GM19395 (cell line): Measurements from ENCODE around the gene ANO7.

Experiments used
- ATAC-seq: cut with Tn5 transposase; IDR thresholded peaks from one replicate; pipeline ENCODE4 v1.9.1; 2021; ENCODE audit warnings: mild to moderate bottlenecking, moderate library complexity; ENCODE audit not compliant: unreplicated experiment

ANO7 gene

GRCh38 chr2:241242306-241242705 lies 53.8 kb downstream of the ANO7 start:
- ATAC-seq, result no peak

- no peak for ATAC-seq
These were observed 55.9 kb downstream of the ANO7 start for GRCh38 chr2:241244368-241244767.

DNA sequence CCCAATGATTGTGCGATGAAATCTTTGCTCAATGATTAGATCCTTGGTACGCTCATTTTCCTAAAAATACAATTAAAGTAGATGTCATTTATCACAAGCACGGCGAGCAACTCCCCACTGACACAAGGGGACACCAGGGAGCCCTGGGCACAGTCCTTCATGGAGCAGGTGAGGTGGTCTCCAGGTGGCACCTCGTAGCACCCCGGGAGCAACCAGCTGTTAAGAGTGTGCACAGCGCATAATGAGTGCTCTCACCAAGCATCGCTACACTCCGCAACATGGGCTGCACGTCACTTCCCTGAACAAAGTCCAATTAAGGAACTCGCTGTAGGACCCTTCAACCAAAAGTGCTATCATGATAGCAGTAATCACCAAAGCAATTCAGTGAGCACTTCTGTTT lies 59.8 kb downstream of the ANO7 start:
- ATAC-seq, result no peak

DNA sequence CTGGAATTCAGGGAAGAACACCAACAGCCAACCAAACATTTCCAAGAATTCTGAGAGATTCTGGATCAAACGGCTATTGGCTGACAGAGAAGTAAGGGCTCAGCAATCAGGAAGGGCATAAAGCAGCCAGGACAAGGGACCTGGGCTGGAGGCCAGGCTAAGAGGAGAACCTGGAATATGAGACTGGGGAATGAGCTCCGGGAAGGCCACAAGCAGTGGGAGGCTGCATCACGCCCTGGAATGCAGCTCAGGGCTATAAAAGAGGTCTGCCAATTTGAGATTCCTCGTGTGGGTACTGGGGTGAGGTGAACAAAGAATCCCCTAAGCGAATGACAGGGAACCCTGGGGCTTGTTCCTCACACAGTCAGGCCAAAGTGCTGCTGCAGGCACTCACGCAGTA lies 60.4 kb downstream of the ANO7 start:
- ATAC-seq, result no peak

DNA sequence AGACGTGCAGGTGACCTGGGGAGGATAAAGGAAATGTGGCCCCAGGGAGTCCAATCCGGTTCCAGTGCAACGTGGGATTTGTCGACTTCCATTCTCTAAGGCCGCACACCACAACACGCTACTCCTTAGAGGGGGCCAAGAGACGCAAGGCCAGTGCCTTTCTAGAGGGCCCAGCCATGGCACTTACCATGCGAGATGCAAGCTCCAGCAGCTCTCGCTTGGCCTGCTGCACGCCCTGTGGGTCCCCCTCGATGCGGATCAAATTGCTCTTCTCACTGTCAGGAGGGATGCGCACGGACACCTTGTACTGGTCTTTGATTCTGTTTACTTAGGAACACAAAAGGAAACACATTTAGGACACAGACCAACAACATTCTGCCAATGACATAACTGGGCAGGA lies 61.2 kb downstream of the ANO7 start:
- ATAC-seq, result no peak

- no peak for ATAC-seq
These were observed 64.5 kb downstream of the ANO7 start for GRCh38 chr2:241252778-241253475.

GRCh38 chr2:241254904-241255351 lies 66.5 kb downstream of the ANO7 start:
- ATAC-seq, result no peak

DNA sequence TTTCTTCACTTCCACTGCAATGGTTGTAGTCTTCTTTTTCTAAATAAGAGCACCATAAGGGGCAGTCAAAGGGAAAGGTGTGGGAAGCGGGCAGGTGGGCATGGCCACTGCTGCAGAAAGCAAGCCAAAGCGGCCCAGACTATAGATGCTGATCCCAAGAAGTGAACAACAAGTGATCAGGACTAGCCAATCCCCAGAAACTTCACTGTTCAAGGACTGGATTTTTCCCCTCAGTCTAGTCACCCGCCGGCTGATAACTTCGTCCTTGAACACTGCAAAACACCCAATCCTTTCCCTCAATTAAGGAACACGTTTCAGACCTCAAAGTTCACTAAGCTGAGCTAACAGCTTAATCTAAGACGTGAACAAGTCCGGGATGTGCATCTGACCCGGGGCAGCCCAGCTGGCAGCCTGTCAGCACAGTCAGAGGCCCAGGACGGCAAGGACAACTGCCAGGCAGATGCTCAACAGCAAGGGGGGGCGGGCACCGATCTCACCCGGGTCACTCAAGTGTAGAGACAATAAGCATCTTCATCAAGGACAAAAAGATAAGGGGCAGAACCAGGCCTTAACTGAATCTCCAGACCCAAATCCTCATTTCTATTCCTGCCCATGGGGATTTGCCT lies 67.2 kb downstream of the ANO7 start:
- ATAC-seq, result no peak

- no peak for ATAC-seq
These were observed 67.7 kb downstream of the ANO7 start for GRCh38 chr2:241256168-241256545.

GRCh38 chr2:241257419-241258032 lies 69.0 kb downstream of the ANO7 start:
- ATAC-seq, result no peak

DNA sequence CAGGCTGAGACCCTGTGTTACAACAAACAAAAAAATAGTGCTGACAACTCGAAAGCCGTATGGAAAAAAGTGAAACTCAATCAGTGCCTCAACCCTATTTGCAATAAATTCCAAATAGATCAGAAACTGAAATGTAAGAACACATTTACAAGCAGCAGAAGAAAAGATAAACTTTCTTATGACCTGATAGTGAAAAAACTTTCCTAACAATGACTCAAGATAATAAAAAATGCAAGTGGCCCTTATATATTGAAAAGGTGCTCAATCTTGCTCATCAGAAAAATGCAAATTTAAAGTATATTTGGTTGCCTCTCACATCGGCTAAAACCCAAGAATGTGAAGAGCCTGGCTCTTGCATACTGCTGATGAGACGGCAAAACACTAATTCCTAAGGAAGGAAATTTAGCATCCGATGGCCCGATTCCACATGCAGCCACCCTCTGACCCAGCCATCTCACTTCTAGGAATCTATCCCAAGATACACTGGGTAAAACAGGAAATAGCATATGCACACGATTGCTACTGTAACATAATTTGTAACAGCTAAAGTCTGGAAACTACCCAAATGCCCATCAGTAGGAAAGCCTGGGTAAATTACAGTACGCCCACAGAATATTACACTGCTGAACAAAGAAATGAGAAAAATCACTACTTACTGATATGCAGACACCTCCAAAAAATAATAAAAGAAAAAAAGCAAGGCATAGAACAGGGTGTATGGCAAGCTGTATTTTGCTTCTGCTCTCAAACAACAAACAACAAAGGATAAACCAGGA lies 70.2 kb downstream of the ANO7 start:
- ATAC-seq, result no peak

- no peak for ATAC-seq
These were observed 72.4 kb downstream of the ANO7 start for GRCh38 chr2:241260911-241261310.

- ATAC-seq, result no peak
These were observed 73.2 kb downstream of the ANO7 start for GRCh38 chr2:241261628-241262027.

GRCh38 chr2:241263061-241263460 lies 74.6 kb downstream of the ANO7 start:
- ATAC-seq, result no peak

GRCh38 chr2:241265506-241265905 lies 77.0 kb downstream of the ANO7 start:
- ATAC-seq, result no peak

GRCh38 chr2:241267249-241268067 lies 79.0 kb downstream of the ANO7 start:
- no peak for ATAC-seq

GRCh38 chr2:241268306-241268705 lies 79.8 kb downstream of the ANO7 start:
- ATAC-seq, result no peak

DNA sequence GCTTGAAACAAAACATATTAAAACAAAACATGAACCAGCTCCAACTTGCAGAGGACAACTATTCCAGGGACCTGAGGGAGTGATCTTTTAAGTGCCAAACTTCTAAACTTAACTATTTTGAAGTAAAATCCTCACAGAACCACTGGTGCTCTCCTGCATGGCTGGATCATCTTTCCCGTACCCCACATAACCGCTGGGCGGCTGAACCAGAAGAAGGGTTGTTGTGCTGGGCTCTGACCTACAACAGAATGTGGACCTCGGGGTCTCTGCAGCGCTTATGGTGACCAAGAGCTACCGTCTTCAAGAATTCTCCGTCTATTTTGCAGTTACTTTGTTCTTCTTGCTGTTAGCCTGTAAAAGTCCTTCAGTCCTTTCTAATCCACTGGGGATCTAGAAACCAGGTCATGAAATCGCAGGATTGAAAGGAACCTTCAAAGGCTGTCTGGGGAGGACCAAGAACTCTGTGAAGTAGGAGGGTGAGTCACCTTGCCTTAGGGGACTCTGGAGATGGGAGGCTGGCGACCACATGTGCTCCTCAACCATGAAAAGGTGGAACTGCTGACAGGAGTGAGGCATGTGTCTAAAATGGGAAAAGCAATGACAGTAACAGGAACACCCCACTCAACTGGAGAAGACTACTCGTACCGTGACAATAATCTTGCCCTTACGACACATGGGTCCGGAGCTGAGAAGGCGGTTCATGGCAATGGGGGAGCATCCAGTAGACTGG lies 80.4 kb downstream of the ANO7 start:
- ATAC-seq, result no peak

GRCh38 chr2:241269707-241270520 lies 81.4 kb downstream of the ANO7 start:
- no peak for ATAC-seq
